Measurements from ENCODE around the gene SPRY4.

DNA sequence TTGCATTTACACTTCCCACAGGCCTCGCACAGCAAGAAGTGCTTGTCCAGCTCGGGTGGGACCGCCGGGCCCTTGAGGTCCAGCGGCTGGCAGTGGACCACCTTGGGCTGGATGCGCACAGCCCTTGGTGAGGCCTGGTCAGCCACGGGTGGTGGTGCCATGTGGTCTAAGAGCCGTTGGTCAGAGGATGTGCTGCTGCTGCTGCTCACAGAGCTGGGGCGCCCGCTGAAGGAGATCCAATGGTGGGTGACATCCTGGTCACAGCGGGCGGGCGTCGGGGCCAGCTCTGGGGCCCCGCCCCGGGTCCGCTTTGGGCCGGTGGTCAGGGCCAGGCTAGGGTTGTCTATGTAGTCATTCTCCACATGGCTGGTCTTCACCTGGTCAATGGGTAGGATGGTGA lies 10.2 kb downstream of the SPRY4 start:
- TF ChIP-seq CTCF (conservative IDR thresholded peaks at IDR 0.05 in 1 of 2, IDR thresholded peaks at IDR 0.05 in 1 of 2; ENCODE audit: low read depth in 1 of 2, low read length in 2 of 2) (no peak), EZH2 (IDR thresholded peaks at IDR 0.05; ENCODE audit: low read length, missing control alignments) (no peak)

All from fibroblast of lung (primary cell).